Measurements from ENCODE around the gene JADE1. TPM values are rescaled to one million over a fixed set of nuclear protein-coding genes. Genes with fewer than 3 reads are reported as not detected.

The JADE1 gene
- total and polyA plus RNA-seq, 2 experiments from 2014 or later = 84.2 to 158 TPM

- Mint-ChIP-seq H3K27ac (no peak overlapping the region), H3K36me3 (ENCODE audit: low read depth) (peaks cover 4% of the 10 kb centered on the region; the same call in 2 of the 3 replicates), H3K27me3 (ENCODE audit: insufficient read depth, low read depth, poor library complexity) (peaks cover 3% of the 10 kb centered on the region), H3K4me1 (peaks cover 10% of the 10 kb centered on the region; the same call in 2 of the 3 replicates), H3K4me3 (no peak overlapping the region), H3K9me3 (no peaks in the 10 kb centered on the region)
- Histone ChIP-seq H3K4me1 (ENCODE audit: insufficient read depth) (no peaks in the 10 kb centered on the region), H3K9me2 (ENCODE audit: insufficient read depth) (no peaks in the 10 kb centered on the region), H3K36me3 (ENCODE audit: insufficient read depth) (no peaks in the 10 kb centered on the region), H3K27me3 (ENCODE audit: insufficient read depth) (no peaks in the 10 kb centered on the region), H3K4me3 (no peak overlapping the region), H4K20me1 (replicated peaks; ENCODE audit: insufficient read depth) (0 out of 2 replicates have a peak, but pooled peaks cover 3% of the 10 kb centered on the region), H3K4me2 (no peak overlapping the region), H2AFZ (no peak overlapping the region), H3K27ac (ENCODE audit: low read depth) (no peak overlapping the region), H3K79me2 (replicated peaks; ENCODE audit: insufficient read depth) (no peaks in the 10 kb centered on the region), H3F3A (replicated peaks; ENCODE audit: low read depth) (peaks cover 14% of the 10 kb centered on the region; the same call in 1 of the 2 replicates)
- ATAC-seq = no peak
- TF ChIP-seq EZH2 (IDR thresholded peaks at IDR 0.05; ENCODE audit: low read depth, unreplicated experiment) = no peak
- TF ChIP-seq ETS1 (IDR thresholded peaks at IDR 0.05) = no peak
- no peak for TF ChIP-seq CTCF (conservative IDR thresholded peaks at IDR 0.05; ENCODE audit: low read depth in 2 of 2)
- TF ChIP-seq EZH2phosphoT487 (IDR thresholded peaks at IDR 0.05; ENCODE audit: unreplicated experiment) = no peak
- no peak for TF ChIP-seq ZNF331 (CRISPR knock-in tag; IDR thresholded peaks at IDR 0.05; ENCODE audit: low read depth)
- no peak for TF ChIP-seq STAT1 (IDR thresholded peaks at IDR 0.05; ENCODE audit: unreplicated experiment)
- no peak for TF ChIP-seq JUNB (IDR thresholded peaks at IDR 0.05; ENCODE audit: unreplicated experiment)
- TF ChIP-seq ZNF114 (CRISPR knock-in tag; IDR thresholded peaks at IDR 0.05) = no peak
- no peak for TF ChIP-seq CREB1 (CRISPR knock-in tag; IDR thresholded peaks at IDR 0.05; ENCODE audit: low read depth)
- TF ChIP-seq POLR2AphosphoS5 (IDR thresholded peaks at IDR 0.05; ENCODE audit: low read depth) = no peak
- TF ChIP-seq ZNF462 (CRISPR knock-in tag; IDR thresholded peaks at IDR 0.05) = no peak
- no peak for TF ChIP-seq NANOG (IDR thresholded peaks at IDR 0.05; ENCODE audit: borderline replicate concordance)
- TF ChIP-seq REST (IDR thresholded peaks at IDR 0.05; ENCODE audit: unreplicated experiment) = no peak
- no peak for DNase-seq (ENCODE audit: low spot score)
Measured at GRCh38 chr4:128879283-128879682, 69.8 kb downstream of the JADE1 start.

All from GM23338 (cell line).